ENCODE measurements around the gene TMEM132C.

Gene TMEM132C

GRCh38 chr12:128290938-128291337 lies 24.0 kb downstream of the TMEM132C start:
- no peak for DNase-seq

DNA sequence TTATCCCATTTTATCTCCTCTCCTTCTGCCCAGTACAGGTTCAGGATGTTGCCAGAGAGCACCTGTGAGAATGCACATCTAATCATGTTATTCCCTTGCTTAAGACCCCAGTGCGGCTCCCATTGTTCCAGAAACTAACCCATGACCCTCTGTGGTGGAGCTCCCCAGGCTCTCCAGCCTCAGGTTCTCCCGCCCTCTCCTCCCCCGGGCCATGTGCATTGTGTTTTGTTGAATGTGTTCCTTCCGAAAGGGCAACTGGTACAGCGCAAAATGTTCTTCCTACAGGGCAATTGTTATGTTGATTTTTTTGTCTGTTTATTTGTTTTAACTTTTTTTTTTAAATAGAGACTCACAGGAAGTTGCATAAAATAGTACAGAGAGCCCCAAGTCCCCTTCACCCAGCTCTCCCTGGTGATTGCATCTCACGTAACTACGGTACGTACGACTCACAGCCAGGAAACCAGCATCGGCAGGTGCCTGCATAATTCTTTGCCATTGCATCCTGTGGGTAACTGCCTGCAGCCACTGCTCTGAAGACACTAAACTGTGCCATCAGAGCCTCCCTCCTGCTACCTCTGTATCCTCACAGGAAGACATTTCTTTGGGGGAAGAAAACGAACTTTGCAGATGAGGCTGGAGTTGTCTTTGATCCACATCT lies 31.2 kb downstream of the TMEM132C start:
- DNase-seq = no peak

DNA sequence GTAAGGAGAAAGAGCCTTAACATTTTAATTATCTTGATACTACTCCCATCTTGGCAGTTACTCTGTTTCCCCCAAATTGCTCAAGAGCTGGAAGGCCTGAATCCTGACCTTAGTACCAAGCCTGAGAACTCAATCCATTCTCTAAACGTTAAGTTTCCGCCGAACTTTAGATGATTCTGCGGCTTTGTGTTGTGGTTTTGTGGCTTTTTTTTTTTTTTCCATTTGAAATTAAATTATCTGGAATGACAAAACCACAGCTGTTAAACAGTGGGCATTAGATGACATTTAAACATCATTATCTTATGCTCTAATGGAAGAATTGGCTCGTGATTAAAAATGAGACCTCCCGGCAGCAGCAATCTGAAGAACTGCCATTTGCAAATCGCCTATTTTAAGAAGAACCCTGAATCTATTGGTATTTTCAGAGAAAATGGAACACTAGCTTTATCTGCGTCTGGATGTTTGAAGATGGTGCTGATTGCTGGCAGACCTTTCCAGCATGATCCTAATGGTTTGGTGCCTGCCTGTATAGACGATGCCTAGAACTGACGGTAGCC lies 38.4 kb downstream of the TMEM132C start:
- no peak for DNase-seq

- no peak for DNase-seq
These were observed 40.8 kb downstream of the TMEM132C start for GRCh38 chr12:128307791-128308190.

GRCh38 chr12:128312661-128313060 lies 45.7 kb downstream of the TMEM132C start:
- DNase-seq = no peak

GRCh38 chr12:128313931-128314330 lies 47.0 kb downstream of the TMEM132C start:
- no peak for DNase-seq

GRCh38 chr12:128314611-128315010 lies 47.6 kb downstream of the TMEM132C start:
- DNase-seq = no peak

DNA sequence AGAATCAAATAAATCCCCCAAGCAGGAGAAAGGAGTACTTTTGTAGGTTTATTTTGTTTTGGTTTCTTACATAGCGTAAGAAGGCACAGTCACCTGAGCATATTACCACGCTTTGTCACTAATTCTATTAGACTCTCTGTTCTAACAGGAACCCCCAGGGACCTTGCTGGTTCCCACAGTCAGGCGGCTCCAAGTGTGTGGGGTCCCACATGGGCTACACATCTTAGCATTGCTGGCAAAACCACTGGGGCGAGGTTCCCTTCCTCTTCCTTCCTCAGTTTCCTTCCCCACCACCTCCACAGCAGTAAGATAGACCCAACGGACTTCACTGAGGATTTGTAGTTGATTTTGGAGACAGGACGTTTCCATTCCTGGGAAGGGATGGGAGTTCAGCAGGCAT lies 49.1 kb downstream of the TMEM132C start:
- DNase-seq = no peak

DNA sequence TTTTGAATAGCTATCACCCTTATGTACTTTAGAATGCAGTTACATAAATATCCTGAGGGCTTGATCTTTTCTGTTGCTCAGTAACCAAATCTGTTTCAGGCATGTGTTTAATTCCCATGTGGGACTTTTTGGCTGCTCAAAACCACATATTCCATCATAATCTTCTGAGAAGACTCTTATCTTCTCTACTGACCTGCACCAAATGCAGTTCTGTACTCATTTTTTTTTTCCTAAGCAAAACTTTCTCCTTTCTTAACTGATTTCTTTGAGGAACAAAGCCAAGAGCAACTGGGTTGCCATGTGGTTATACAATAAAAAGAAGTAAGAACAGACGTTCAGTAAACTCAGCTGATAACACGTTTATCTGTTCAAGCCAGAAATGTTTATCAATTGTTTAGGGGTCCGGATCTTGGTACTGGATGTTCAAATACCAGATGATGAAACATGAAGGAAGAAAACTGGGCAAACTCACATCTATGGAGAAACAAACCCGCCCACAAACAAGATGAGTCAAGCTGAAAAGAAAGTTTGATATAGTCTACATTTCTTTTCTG lies 50.1 kb downstream of the TMEM132C start:
- no peak for DNase-seq

DNA sequence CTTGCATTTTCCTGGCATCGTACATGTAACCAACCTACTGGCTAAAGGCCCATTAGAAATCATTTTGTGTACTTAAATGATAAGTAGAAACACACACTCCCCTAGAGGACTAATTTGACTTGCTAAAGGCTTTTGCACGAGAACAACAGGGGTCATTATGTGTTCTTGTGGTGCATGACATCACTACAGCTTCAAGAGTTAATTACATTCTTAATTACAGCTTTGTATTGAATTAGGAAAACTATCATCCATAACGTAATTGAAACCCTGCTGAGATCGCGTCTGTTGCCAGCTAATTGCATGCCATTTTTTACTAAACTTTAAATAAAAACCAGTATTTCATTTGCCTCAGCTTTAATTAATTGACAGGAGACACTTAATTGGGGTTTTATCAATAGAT lies 51.4 kb downstream of the TMEM132C start:
- DNase-seq = no peak

- DNase-seq = no peak
These were observed 52.0 kb downstream of the TMEM132C start for GRCh38 chr12:128318946-128319345.

- no peak for DNase-seq
These were observed 55.4 kb downstream of the TMEM132C start for GRCh38 chr12:128322341-128322740.

GRCh38 chr12:128323145-128323920 lies 56.4 kb downstream of the TMEM132C start:
- DNase-seq = no peak

DNA sequence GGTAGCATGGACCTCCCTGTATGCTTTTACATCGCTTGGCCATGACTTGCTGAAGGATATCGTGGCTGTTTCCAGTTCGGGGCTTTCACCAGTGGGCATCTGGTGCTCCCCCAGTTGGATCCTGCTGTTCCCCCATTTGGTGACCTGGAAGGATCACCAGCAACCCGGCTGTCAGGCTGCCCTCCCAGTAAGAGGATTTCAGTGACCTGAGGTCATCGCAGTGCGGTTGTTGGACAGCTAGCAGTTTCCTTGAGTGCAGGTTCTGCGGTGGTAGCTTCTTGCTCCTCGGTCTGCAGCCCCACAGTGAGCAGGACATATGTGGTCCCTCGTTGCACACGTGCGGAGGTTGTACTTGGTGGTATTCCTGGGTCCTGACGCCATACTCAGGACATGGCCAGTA lies 58.7 kb downstream of the TMEM132C start:
- no peak for DNase-seq

DNA sequence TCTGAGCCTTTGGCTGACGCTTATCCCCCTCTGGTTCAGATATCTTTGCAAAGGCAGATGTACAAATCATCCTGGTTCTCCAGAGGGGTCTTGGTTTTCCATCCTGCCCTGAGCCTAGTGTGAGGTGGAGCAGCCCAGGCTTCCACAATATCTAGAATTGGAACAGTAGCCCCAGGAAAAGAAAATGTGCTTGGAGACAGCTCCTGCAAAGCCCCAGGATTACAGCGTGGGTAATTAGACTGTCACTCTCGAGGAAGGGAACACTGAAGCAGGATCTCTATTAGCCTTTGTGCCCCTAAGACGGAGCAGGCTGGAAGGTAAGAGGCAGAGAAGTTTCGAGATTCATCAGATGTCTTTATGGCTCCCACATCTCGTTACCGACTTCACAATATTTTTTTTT lies 59.4 kb downstream of the TMEM132C start:
- no peak for DNase-seq

GRCh38 chr12:128328961-128329360 lies 62.0 kb downstream of the TMEM132C start:
- DNase-seq = no peak

GRCh38 chr12:128336204-128337070 lies 69.5 kb downstream of the TMEM132C start:
- DNase-seq = no peak

GRCh38 chr12:128337071-128337345 lies 70.0 kb downstream of the TMEM132C start:
- no peak for DNase-seq

DNA sequence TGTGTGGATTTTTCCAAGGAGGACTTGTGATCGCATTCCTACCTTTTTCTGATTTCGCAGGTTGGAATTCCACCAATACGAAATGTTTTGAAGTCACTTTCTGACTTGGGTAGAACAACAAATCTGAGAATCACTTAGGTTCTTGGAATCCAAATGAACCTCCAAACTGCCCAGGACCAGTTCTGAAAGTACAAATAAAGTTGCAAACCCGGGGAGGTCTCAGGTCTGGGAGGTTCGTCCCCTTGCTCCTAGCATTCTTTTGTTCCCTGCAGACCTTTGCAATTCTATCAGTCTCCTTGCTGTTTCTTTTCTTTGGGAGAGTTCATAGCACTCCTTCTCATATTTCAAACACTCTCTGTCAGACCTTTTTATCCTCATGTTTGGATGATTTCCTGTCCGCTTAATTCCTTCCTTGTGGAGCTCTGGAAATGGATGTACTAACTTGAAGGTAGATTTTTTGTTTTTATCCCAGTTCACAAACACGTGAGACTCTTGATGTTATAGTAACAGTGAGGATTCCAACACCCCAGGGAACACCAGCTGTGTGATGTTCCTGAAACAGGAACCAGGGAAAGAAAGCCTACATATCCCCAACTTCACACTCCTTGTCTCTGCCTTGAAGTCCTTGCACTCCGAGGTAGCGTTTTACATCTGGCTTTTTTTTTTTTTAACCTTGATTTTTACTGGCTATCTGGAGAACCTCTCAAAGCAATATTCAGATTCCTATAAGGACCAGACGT lies 70.6 kb downstream of the TMEM132C start:
- DNase-seq = no peak

GRCh38 chr12:128338386-128339125 lies 71.6 kb downstream of the TMEM132C start:
- no peak for DNase-seq

DNA sequence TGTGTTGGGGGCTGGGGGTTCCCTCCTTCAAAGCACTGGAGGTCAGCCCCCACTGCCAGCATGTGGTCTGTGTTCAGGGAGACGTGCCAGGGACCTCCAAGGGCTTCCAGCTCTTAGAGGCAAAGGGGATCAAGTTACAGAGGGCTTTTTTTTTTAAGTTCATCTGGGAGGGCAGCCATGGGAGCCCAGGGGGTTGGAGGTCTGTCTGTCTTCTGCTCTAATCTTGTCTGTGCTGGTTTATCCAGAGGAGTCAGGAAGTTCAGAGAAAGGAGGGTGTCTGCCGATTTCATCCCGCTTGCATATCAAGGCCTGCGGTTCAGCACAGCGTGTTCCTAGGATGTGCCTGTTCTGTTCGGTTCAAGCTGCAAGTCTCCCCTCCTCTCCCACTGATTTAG lies 72.2 kb downstream of the TMEM132C start:
- no peak for DNase-seq

DNA sequence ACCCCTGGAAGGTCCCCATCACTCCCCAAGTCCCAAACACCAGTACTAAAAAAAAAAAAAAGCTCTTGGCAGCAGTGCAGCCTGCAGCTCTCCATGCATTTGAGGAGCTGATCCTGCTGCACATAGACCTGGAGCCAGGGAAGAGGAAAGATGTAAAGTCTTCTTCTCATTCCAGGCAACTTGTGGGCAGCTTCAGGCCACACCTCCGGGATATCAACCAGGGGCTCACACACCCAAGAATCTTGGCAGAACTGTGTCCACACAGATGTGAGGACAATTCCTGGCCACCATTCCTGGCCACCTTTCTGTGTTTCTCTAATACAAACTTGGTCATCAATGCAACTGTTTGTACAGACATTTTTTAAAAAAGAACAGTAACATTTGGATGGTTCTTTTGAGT lies 72.7 kb downstream of the TMEM132C start:
- DNase-seq = no peak

Measured in CD4-positive, alpha-beta T cell treated with Interleukin-15 for 1 hour (primary cell).